ENCODE measurements around the gene MCEE. TPM values are rescaled to one million over a fixed set of nuclear protein-coding genes. Genes with fewer than 3 reads are reported as not detected.
A peak's percentile ranks its signal among the peaks of the same experiment; 100 is the strongest.

The MCEE gene
- total RNA-seq, 2 experiments from 2014 or later = 12.6 to 16.3 TPM

- ATAC-seq (no peak), DNase-seq (no peak)
- Mint-ChIP-seq H3K9me3 (ENCODE audit: low read depth) (no peaks in the 10 kb centered on the region), H3K4me3 (peak overlapping the region; percentile 98), H3K4me1 (peaks cover 49% of the 10 kb centered on the region), H3K27me3 (no peaks in the 10 kb centered on the region), H3K27ac (peak overlapping the region; percentile 95), H3K36me3 (peaks cover 13% of the 10 kb centered on the region)
- CTCF ChIA-PET = interaction anchor here (1.0 to 2.1 kb wide), 7 partner anchors 11 to 95 kb away, joined by 3 to 8 read pairs (median 4); no protein-coding TSS in a partner anchor
Measured at GRCh38 chr2:71069376-71069775, 60.7 kb downstream of the MCEE start.

- H3K36me3 Mint-ChIP-seq = peaks cover 4% of the 10 kb centered on the region
- CTCF ChIA-PET = interaction anchor here (0.8 to 2.1 kb wide), 15 partner anchors 9 to 159 kb away, joined by 3 to 8 read pairs (median 3); partner anchors contain the start of genes MPHOSPH10 and PAIP2B
- H3K27me3 Mint-ChIP-seq = peaks cover 2% of the 10 kb centered on the region
- peak within 1 kb of the TSS; percentile 95 for H3K27ac Mint-ChIP-seq
- DNase-seq (peak; percentile 98), ATAC-seq (peak; percentile 92)
- H3K9me3 Mint-ChIP-seq (ENCODE audit: low read depth) = no peaks in the 10 kb centered on the region
- H3K4me1 Mint-ChIP-seq = peaks cover 49% of the 10 kb centered on the region
- H3K4me3 Mint-ChIP-seq = peak within 1 kb of the TSS; percentile 98
Measured at GRCh38 chr2:71068218-71069035, 61.6 kb downstream of the MCEE start, which contains the start of gene NAGK. Gene NAGK, plus strand, starts transcription at chr2:71068648. Its CDS starts 36 bp downstream, at chr2:71068684.

- H3K9me3 Mint-ChIP-seq (ENCODE audit: low read depth) = no peaks in the 10 kb centered on the region
- peak overlapping the region; percentile 98 for H3K4me3 Mint-ChIP-seq
- ATAC-seq (no peak), DNase-seq (no peak)
- peak overlapping the region; percentile 95 for H3K27ac Mint-ChIP-seq
- CTCF ChIA-PET = interaction anchor here (1.0 to 2.1 kb wide), 10 partner anchors 10 to 159 kb away, joined by 3 to 8 read pairs (median 4); partner anchors contain the start of genes MPHOSPH10 and PAIP2B
- H3K36me3 Mint-ChIP-seq = peaks cover 2% of the 10 kb centered on the region
- H3K4me1 Mint-ChIP-seq = peaks cover 48% of the 10 kb centered on the region
- H3K27me3 Mint-ChIP-seq = peaks cover 4% of the 10 kb centered on the region
Measured at GRCh38 chr2:71067567-71068217, 62.3 kb downstream of the MCEE start.

GRCh38 chr2:71066856-71067255 lies 63.2 kb downstream of the MCEE start:
- Mint-ChIP-seq H3K4me3 (peak overlapping the region; percentile 37), H3K27me3 (peaks cover 6% of the 10 kb centered on the region), H3K9me3 (ENCODE audit: low read depth) (no peaks in the 10 kb centered on the region), H3K36me3 (peaks cover 2% of the 10 kb centered on the region), H3K4me1 (peaks cover 41% of the 10 kb centered on the region), H3K27ac (no peak overlapping the region)
- CTCF ChIA-PET = interaction anchor here (1.2 to 1.6 kb wide), 2 partner anchors 81 to 82 kb away, joined by 3 to 5 read pairs; no protein-coding TSS in a partner anchor
- no peak for ATAC-seq
- DNase-seq = no peak

- Mint-ChIP-seq H3K4me3 (no peak overlapping the region), H3K4me1 (peaks cover 24% of the 10 kb centered on the region), H3K36me3 (peaks cover under 1% of the 10 kb centered on the region), H3K27ac (no peak overlapping the region), H3K27me3 (peaks cover 20% of the 10 kb centered on the region), H3K9me3 (ENCODE audit: low read depth) (no peaks in the 10 kb centered on the region)
- DNase-seq (no peak), ATAC-seq (no peak)
- CTCF ChIA-PET = no interaction called here
Measured at GRCh38 chr2:71064754-71065621, 65.0 kb downstream of the MCEE start.

- H3K4me1 Mint-ChIP-seq = peaks cover 16% of the 10 kb centered on the region
- H3K4me3 Mint-ChIP-seq = no peak overlapping the region
- CTCF ChIA-PET = no interaction called here
- no peaks in the 10 kb centered on the region for H3K36me3 Mint-ChIP-seq
- no peak for ATAC-seq
- H3K27ac Mint-ChIP-seq = no peak overlapping the region
- DNase-seq = no peak
- H3K27me3 Mint-ChIP-seq = peaks cover 24% of the 10 kb centered on the region
- no peaks in the 10 kb centered on the region for H3K9me3 Mint-ChIP-seq (ENCODE audit: low read depth)
Measured at GRCh38 chr2:71064110-71064611, 65.9 kb downstream of the MCEE start.

GRCh38 chr2:71063216-71063615 lies 66.8 kb downstream of the MCEE start:
- Mint-ChIP-seq H3K27me3 (peaks cover 24% of the 10 kb centered on the region), H3K36me3 (no peaks in the 10 kb centered on the region), H3K4me1 (peaks cover 13% of the 10 kb centered on the region), H3K27ac (no peak overlapping the region), H3K4me3 (no peak overlapping the region), H3K9me3 (ENCODE audit: low read depth) (no peaks in the 10 kb centered on the region)
- DNase-seq (no peak), ATAC-seq (no peak)
- CTCF ChIA-PET = no interaction called here

- H3K9me3 Mint-ChIP-seq (ENCODE audit: low read depth) = no peaks in the 10 kb centered on the region
- H3K4me3 Mint-ChIP-seq = no peak overlapping the region
- ATAC-seq (no peak), DNase-seq (no peak)
- no peaks in the 10 kb centered on the region for H3K4me1 Mint-ChIP-seq
- H3K27ac Mint-ChIP-seq = no peak overlapping the region
- H3K27me3 Mint-ChIP-seq = peaks cover 24% of the 10 kb centered on the region
- CTCF ChIA-PET = interaction anchor here (1.2 kb wide), 1 partner anchor 11 kb away, joined by 3 read pairs; no protein-coding TSS in a partner anchor
- H3K36me3 Mint-ChIP-seq = no peaks in the 10 kb centered on the region
Measured at GRCh38 chr2:71060871-71061270, 69.2 kb downstream of the MCEE start.

GRCh38 chr2:71060211-71060610 lies 69.8 kb downstream of the MCEE start:
- DNase-seq = no peak
- no peaks in the 10 kb centered on the region for H3K9me3 Mint-ChIP-seq (ENCODE audit: low read depth)
- ATAC-seq = no peak
- H3K4me3 Mint-ChIP-seq = no peak overlapping the region
- peaks cover 24% of the 10 kb centered on the region for H3K27me3 Mint-ChIP-seq
- H3K27ac Mint-ChIP-seq = no peak overlapping the region
- no peaks in the 10 kb centered on the region for H3K4me1 Mint-ChIP-seq
- CTCF ChIA-PET = interaction anchor here (1.2 kb wide), 1 partner anchor 12 kb away, joined by 3 read pairs; no protein-coding TSS in a partner anchor
- H3K36me3 Mint-ChIP-seq = no peaks in the 10 kb centered on the region

Other genes starting within 250 kb of the MCEE start
- gene VAX2, start 229.7 kb downstream of the MCEE start, total RNA-seq = not detected
- not detected for gene ATP6V1B1, start 194.3 kb downstream of the MCEE start, total RNA-seq
- gene ANKRD53, start 151.6 kb downstream of the MCEE start, total RNA-seq = not detected
- gene TEX261, start 135.4 kb downstream of the MCEE start, total RNA-seq = 10 to 100 TPM; 39.2 to 58.1 TPM
- 10 to 100 TPM; 54.6 to 78.4 TPM for gene NAGK, start 61.6 kb downstream of the MCEE start, total RNA-seq
- gene MPHOSPH10, start 405 bp upstream of the MCEE start, total RNA-seq = 10 to 100 TPM; 24.2 to 40.8 TPM
- gene PAIP2B, start 96.9 kb upstream of the MCEE start, total RNA-seq = 1 to 10 TPM; 1.1 to 1.5 TPM
- 100 to 1,000 TPM in 1 of 2 experiments, 10 to 100 TPM in 1; 88.0 to 105 TPM for gene ZNF638, start 201.6 kb upstream of the MCEE start, total RNA-seq

Data from activated CD8-positive, alpha-beta memory T cell treated with anti-CD3 and anti-CD28 coated beads, Interleukin-2, amount 10 ng/mL, durations not matched to agents 7 days and 5 days (primary cell).